ENCODE results near the gene CERK.

Gene CERK

GRCh38 chr22:46749682-46750529, 11.9 kb upstream of the CERK start:
- TF ChIP-seq POLR2A (IDR thresholded peaks at IDR 0.05; ENCODE audit: low read length), result no peak
- TF ChIP-seq GATA1 (IDR thresholded peaks at IDR 0.05; ENCODE audit: low read depth, low read length), result no peak
- DNase-seq, result no peak

DNA sequence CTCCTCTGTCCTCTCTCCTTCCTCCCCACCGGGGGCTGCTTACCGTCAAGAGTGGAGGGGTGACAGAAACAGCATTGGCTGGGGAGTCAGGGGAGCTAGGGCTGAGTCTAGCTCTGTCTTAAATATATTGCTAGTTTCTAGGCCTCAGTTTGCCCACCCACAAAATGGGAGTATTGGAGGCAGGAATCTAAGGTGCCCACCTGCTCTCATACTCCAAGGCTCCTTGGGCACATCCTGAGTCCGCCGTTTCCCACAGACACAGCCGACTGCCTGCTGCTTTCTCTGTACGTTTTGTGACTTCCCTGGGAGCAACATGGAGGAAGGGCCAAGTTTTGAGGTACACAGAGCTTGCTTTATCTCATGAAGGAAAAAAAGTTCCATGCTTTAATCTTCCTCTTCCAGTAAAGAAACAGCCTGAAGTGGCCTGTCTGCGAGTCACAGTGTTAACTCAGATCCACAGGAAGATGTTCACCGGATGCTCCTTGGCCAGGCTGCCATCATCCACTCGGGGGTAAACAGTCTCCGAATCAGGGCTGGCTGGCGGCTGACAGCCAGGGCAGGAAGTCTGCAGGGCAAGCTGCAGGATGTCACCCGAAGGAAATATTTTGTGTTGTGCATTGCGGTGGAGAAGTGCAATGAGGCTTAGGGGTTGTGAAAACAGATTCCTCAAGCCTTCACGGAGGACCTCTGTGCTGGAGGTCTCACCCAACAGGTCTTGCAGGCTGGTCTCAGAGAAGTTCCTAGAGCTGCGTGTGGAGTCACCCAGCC, 11.0 kb upstream of the CERK start:
- TF ChIP-seq POLR2A (IDR thresholded peaks at IDR 0.05; ENCODE audit: low read length), result no peak
- DNase-seq, result no peak

DNA sequence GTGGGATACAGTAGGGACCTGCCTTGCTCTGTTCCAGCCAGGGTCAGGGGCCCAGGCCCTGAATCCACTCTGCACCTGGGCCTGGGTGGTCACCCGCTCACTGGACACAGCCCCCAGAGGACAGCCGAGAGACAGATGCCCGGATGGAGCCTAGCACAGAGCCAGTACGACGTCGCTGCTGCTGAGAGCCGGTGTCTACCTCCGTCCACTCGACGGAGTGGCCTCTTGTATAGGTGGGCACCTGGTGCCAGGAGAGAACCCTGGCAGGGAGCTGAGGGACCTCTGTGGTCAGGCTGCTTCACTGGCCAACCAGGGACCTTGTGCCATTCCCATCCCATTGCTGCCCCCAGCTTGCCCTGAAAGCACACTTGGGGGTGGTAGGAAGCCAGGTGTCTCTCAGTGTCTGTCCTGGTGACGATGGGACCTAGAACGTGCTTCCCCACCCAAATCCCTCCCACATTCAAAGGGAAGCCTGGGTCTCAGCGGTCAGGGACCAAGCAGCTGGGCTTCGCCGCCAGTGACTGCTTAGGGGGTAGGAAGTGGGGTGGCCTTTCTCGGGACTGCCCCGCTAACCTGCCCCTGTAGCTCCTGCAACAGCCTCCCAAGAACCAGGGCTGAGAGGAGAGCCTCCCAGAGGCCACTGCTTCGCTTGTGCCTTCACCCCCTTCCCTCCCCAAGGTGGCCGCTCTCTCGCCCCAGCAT, 10.3 kb upstream of the CERK start:
- DNase-seq, result no peak
- TF ChIP-seq GATA1 (IDR thresholded peaks at IDR 0.05; ENCODE audit: low read depth, low read length) (no peak), POLR2A (IDR thresholded peaks at IDR 0.05; ENCODE audit: low read length) (no peak)

DNA sequence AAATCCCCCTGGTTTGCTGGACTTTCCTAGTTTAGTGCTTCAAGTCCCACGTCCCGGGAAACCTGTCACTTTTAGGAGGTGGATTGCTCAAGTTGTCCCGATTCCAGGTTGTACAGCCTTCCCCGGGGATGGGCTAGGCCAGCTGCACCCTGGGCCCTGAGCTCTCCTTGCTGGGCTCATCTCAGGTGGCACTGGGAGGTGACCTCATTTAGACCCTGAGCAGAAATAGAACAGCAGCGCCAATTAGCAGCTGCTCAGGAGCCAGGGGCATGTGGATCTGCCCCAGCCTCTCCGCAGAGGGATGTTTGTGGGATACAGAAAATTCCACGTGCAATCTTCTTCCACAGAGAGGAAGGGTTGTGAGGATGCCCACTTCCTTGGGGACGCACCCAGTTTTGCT, 9.6 kb upstream of the CERK start:
- TF ChIP-seq GATA1 (IDR thresholded peaks at IDR 0.05; ENCODE audit: low read depth, low read length) (no peak), POLR2A (IDR thresholded peaks at IDR 0.05; ENCODE audit: low read length) (no peak)
- no peak for DNase-seq

GRCh38 chr22:46746620-46747019, 8.6 kb upstream of the CERK start:
- DNase-seq, result no peak
- no peak for TF ChIP-seq GATA1 (IDR thresholded peaks at IDR 0.05; ENCODE audit: low read depth, low read length)
- TF ChIP-seq POLR2A (IDR thresholded peaks at IDR 0.05; ENCODE audit: low read length), result no peak

DNA sequence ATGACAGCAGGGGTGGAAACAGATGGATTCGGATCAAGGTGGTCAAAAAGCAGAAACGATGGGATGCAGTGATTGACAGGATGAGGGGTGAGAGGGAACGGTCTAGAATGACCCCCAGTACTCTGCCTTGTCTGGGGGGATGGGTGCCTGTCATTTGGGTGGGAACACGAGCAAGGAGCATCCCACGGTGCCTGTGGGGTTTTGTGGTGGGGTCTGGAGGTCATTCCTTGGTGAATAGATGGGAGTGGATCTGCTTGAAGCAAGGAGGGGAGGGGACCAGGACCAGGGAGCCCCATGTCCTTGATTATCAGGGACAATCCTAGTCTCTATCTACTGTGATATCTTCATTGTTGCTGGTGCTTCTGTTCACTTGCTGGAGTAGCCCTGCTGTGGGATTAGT, 8.1 kb upstream of the CERK start:
- DNase-seq, result no peak
- TF ChIP-seq GATA1 (IDR thresholded peaks at IDR 0.05; ENCODE audit: low read depth, low read length) (no peak), POLR2A (IDR thresholded peaks at IDR 0.05; ENCODE audit: low read length) (no peak)

GRCh38 chr22:46744581-46744980, 6.5 kb upstream of the CERK start:
- TF ChIP-seq GATA1 (IDR thresholded peaks at IDR 0.05; ENCODE audit: low read depth, low read length) (no peak), POLR2A (IDR thresholded peaks at IDR 0.05; ENCODE audit: low read length) (no peak)
- no peak for DNase-seq

DNA sequence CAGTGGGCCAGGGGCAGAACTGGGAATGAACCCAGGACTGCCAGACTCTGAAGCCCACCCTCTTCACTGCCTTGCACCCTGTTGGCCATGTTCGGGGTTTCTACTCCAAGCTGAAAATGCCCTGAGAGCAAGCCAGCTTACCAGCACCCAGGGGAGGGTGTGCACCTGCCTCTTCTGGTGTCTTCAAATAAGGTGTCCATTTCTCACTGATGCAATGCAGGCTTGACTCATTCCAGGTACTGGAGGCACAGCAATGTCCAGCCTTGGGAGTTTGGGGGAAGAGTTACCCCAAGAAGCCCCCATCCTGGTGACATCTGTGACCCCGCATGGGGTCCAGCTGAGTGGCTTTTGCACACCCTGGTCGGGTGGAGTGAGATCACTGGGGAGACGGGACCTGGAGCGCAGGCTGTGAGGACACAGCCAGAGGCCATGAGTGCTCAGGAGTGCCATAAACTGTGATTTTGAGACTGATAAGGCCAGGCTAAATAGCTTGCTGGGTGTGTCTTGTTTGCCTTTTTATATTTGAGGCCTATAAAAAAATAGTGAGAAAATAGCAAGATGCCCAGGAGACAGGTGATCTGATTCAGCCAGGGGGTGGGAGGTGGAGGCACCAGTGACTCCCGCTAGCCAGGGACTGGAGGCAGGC, 4.6 kb upstream of the CERK start:
- TF ChIP-seq POLR2A (IDR thresholded peaks at IDR 0.05; ENCODE audit: low read length) (no peak), GATA1 (IDR thresholded peaks at IDR 0.05; ENCODE audit: low read depth, low read length) (no peak)
- DNase-seq, result no peak

GRCh38 chr22:46741974-46742519, 4.0 kb upstream of the CERK start:
- DNase-seq, result no peak
- no peak for TF ChIP-seq POLR2A (IDR thresholded peaks at IDR 0.05; ENCODE audit: low read length)
- TF ChIP-seq GATA1 (IDR thresholded peaks at IDR 0.05; ENCODE audit: low read depth, low read length), result no peak

GRCh38 chr22:46740910-46741780, 3.1 kb upstream of the CERK start:
- DNase-seq, result no peak
- TF ChIP-seq POLR2A (IDR thresholded peaks at IDR 0.05; ENCODE audit: low read length) (no peak), GATA1 (IDR thresholded peaks at IDR 0.05; ENCODE audit: low read depth, low read length) (no peak)

- no peak for TF ChIP-seq GATA1 (IDR thresholded peaks at IDR 0.05; ENCODE audit: low read depth, low read length)
- no peak for TF ChIP-seq POLR2A (IDR thresholded peaks at IDR 0.05; ENCODE audit: low read length)
- no peak for DNase-seq
These were observed 1.2 kb upstream of the CERK start for GRCh38 chr22:46739094-46739870.

DNA sequence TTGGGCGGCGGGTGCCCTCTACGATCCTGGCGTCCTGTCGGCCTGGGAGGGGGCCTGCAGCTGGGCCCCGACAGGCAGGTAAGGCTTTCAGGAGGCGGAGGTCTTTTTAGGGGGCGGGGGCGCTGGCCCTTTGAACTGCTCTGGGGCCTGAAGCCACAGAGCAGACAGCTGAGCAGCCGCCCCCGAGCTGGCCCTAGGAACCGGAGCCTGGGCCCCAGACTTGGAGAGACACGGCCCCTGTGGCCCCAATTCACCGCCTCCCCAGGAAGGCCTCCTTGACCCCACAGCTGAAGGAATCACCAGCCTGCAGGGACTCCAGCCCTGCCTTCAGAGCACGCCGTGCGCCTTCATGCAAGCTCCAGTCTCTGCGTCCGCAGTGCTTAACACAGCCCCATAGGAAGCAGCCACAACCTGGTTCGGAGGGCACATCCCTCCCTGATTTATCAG, 618 bp upstream of the CERK start:
- no peak for DNase-seq
- no peak for TF ChIP-seq GATA1 (IDR thresholded peaks at IDR 0.05; ENCODE audit: low read depth, low read length)
- TF ChIP-seq POLR2A (IDR thresholded peaks at IDR 0.05; ENCODE audit: low read length), result no peak
